PC-9 (cell line): ENCODE data around the gene ZNF513.

Experiments
- EZH2 ChIP-seq: fragments of 200-600 bp; sonication (generic); IDR thresholded peaks from 2 replicates; pipeline ENCODE4 v1.8.0; 2017; ENCODE audit warnings: antibody characterized with exemption, low read depth
- TF ChIP-seq, protein P1 (sequence below): fragments of 200-600 bp; sonication (generic); conservative IDR thresholded peaks from 2 replicates; pipeline ENCODE4 v1.6.1; 2017; ENCODE audit warnings: mixed run types, antibody characterized with exemption, mild to moderate bottlenecking, moderate library complexity

DNA sequence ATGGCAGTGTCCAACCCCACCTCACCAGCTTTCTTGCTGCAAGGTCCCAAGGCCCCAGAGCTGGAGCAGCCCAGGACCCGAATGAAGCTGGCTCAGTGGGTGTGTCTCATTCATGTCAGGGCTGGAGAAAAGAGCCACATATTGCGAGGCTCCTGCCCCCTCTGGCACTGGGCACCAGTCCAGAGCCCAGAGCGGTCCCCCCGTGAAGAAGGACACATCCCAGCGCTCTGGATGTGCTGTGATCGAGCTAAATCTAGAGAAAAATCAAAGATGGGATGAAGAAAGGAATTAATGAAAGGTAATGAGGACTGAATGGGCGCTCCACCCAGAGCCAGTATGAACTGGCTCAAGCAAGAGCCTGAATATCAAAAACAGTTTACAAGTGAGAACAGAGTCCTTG is 44.4 kb downstream of the ZNF513 start:
- TF ChIP-seq, protein P1, sequence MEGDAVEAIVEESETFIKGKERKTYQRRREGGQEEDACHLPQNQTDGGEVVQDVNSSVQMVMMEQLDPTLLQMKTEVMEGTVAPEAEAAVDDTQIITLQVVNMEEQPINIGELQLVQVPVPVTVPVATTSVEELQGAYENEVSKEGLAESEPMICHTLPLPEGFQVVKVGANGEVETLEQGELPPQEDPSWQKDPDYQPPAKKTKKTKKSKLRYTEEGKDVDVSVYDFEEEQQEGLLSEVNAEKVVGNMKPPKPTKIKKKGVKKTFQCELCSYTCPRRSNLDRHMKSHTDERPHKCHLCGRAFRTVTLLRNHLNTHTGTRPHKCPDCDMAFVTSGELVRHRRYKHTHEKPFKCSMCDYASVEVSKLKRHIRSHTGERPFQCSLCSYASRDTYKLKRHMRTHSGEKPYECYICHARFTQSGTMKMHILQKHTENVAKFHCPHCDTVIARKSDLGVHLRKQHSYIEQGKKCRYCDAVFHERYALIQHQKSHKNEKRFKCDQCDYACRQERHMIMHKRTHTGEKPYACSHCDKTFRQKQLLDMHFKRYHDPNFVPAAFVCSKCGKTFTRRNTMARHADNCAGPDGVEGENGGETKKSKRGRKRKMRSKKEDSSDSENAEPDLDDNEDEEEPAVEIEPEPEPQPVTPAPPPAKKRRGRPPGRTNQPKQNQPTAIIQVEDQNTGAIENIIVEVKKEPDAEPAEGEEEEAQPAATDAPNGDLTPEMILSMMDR, result no peak
- no peak for TF ChIP-seq EZH2
